ENCODE results near the gene ZNF512. TPM values are rescaled to one million over a fixed set of nuclear protein-coding genes. Genes with fewer than 3 reads are reported as not detected.

The ZNF512 gene
- total and polyA plus RNA-seq, 2 of the 13 experiments (the other 11 are each of a cell fraction or from before 2014, with no cell fraction given), result 29.8 to 31.0 TPM

DNA sequence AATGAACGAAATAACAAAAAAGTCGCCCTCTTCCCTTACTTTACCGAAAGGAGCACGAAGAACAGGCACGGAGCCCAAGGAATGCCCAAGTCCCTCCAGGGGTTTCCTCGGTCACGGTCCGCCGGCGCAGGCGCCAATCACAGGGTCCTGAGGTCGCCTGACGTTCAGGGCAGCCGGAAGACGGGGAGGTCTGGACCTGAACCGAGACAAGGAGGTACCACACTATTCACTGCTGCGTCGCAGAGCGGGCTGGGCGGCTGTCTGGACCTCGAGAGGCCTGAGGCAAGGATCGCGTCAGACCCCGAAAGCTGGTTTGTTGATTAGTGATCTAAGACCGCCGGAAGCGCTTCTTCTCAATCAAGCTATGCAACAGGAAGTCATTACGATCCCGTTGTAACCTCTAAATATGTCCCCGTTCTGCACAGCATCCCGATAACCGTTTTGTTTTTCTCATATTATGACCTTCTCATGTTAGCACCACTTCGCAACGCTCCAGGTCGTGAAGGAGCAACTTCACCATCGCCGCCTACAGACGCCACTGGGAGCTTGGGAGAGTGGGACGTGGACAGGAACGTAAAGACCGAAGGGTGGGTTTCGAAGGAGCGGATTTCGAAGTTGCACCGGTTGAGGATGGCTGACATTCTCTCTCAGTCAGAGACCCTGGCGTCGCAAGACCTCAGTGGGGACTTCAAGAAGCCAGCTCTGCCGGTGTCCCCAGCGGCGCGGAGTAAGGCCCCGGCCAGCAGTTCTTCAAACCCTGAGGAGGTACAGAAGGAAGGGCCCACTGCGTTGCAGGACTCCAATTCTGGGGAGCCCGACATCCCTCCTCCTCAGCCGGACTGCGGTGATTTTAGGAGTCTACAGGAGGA lies 80.7 kb downstream of the ZNF512 start, which contains the start of the genes SLC4A1AP and SUPT7L (continued):
- TF ChIP-seq, protein P1, sequence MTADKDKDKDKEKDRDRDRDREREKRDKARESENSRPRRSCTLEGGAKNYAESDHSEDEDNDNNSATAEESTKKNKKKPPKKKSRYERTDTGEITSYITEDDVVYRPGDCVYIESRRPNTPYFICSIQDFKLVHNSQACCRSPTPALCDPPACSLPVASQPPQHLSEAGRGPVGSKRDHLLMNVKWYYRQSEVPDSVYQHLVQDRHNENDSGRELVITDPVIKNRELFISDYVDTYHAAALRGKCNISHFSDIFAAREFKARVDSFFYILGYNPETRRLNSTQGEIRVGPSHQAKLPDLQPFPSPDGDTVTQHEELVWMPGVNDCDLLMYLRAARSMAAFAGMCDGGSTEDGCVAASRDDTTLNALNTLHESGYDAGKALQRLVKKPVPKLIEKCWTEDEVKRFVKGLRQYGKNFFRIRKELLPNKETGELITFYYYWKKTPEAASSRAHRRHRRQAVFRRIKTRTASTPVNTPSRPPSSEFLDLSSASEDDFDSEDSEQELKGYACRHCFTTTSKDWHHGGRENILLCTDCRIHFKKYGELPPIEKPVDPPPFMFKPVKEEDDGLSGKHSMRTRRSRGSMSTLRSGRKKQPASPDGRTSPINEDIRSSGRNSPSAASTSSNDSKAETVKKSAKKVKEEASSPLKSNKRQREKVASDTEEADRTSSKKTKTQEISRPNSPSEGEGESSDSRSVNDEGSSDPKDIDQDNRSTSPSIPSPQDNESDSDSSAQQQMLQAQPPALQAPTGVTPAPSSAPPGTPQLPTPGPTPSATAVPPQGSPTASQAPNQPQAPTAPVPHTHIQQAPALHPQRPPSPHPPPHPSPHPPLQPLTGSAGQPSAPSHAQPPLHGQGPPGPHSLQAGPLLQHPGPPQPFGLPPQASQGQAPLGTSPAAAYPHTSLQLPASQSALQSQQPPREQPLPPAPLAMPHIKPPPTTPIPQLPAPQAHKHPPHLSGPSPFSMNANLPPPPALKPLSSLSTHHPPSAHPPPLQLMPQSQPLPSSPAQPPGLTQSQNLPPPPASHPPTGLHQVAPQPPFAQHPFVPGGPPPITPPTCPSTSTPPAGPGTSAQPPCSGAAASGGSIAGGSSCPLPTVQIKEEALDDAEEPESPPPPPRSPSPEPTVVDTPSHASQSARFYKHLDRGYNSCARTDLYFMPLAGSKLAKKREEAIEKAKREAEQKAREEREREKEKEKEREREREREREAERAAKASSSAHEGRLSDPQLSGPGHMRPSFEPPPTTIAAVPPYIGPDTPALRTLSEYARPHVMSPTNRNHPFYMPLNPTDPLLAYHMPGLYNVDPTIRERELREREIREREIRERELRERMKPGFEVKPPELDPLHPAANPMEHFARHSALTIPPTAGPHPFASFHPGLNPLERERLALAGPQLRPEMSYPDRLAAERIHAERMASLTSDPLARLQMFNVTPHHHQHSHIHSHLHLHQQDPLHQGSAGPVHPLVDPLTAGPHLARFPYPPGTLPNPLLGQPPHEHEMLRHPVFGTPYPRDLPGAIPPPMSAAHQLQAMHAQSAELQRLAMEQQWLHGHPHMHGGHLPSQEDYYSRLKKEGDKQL (CRISPR knock-in tag; IDR thresholded peaks at IDR 0.05; ENCODE audit: low read depth), result no peak
- TF ChIP-seq RBM22 (optimal IDR thresholded peaks at IDR 0.05; ENCODE audit: low read length) (peak; percentile 84), KDM4B (CRISPR knock-in tag; IDR thresholded peaks at IDR 0.05) (peak; percentile 80; the same call in 1 of the 2 replicates), PHF21A (CRISPR knock-in tag; IDR thresholded peaks at IDR 0.05) (peak; percentile 95), KLF15 (CRISPR knock-in tag; IDR thresholded peaks at IDR 0.05; ENCODE audit: borderline replicate concordance) (0 out of 2 replicates have a peak, but pooled peaks have one; percentile 32), MTA3 (CRISPR knock-in tag; IDR thresholded peaks at IDR 0.05) (0 out of 2 replicates have a peak, but pooled peaks have one; percentile 56), ZNF543 (CRISPR knock-in tag; IDR thresholded peaks at IDR 0.05) (0 out of 2 replicates have a peak, but pooled peaks have one; percentile 54)
- TF ChIP-seq, protein P2, sequence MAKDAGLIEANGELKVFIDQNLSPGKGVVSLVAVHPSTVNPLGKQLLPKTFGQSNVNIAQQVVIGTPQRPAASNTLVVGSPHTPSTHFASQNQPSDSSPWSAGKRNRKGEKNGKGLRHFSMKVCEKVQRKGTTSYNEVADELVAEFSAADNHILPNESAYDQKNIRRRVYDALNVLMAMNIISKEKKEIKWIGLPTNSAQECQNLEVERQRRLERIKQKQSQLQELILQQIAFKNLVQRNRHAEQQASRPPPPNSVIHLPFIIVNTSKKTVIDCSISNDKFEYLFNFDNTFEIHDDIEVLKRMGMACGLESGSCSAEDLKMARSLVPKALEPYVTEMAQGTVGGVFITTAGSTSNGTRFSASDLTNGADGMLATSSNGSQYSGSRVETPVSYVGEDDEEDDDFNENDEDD (CRISPR knock-in tag; IDR thresholded peaks at IDR 0.05; ENCODE audit: borderline replicate concordance), result no peak
- TF ChIP-seq, protein P3, sequence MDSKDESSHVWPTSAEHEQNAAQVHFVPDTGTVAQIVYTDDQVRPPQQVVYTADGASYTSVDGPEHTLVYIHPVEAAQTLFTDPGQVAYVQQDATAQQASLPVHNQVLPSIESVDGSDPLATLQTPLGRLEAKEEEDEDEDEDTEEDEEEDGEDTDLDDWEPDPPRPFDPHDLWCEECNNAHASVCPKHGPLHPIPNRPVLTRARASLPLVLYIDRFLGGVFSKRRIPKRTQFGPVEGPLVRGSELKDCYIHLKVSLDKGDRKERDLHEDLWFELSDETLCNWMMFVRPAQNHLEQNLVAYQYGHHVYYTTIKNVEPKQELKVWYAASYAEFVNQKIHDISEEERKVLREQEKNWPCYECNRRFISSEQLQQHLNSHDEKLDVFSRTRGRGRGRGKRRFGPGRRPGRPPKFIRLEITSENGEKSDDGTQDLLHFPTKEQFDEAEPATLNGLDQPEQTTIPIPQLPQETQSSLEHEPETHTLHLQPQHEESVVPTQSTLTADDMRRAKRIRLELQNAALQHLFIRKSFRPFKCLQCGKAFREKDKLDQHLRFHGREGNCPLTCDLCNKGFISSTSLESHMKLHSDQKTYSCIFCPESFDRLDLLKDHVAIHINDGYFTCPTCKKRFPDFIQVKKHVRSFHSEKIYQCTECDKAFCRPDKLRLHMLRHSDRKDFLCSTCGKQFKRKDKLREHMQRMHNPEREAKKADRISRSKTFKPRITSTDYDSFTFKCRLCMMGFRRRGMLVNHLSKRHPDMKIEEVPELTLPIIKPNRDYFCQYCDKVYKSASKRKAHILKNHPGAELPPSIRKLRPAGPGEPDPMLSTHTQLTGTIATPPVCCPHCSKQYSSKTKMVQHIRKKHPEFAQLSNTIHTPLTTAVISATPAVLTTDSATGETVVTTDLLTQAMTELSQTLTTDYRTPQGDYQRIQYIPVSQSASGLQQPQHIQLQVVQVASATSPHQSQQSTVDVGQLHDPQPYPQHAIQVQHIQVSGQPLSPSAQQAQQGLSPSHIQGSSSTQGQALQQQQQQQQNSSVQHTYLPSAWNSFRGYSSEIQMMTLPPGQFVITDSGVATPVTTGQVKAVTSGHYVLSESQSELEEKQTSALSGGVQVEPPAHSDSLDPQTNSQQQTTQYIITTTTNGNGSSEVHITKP (CRISPR knock-in tag; IDR thresholded peaks at IDR 0.05; ENCODE audit: low read depth), result peak; percentile 71; the same call in 1 of the 2 replicates
- TF ChIP-seq, protein P4, sequence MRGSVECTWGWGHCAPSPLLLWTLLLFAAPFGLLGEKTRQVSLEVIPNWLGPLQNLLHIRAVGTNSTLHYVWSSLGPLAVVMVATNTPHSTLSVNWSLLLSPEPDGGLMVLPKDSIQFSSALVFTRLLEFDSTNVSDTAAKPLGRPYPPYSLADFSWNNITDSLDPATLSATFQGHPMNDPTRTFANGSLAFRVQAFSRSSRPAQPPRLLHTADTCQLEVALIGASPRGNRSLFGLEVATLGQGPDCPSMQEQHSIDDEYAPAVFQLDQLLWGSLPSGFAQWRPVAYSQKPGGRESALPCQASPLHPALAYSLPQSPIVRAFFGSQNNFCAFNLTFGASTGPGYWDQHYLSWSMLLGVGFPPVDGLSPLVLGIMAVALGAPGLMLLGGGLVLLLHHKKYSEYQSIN (CRISPR knock-in tag; IDR thresholded peaks at IDR 0.05; ENCODE audit: borderline replicate concordance), result no peak; the same call in 1 of the 2 replicates
- TF ChIP-seq, protein P5, sequence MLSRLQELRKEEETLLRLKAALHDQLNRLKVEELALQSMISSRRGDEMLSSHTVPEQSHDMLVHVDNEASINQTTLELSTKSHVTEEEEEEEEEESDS (CRISPR knock-in tag; IDR thresholded peaks at IDR 0.05; ENCODE audit: borderline replicate concordance), result 0 out of 2 replicates have a peak, but pooled peaks have one; percentile 53
- TF ChIP-seq, protein P6, sequence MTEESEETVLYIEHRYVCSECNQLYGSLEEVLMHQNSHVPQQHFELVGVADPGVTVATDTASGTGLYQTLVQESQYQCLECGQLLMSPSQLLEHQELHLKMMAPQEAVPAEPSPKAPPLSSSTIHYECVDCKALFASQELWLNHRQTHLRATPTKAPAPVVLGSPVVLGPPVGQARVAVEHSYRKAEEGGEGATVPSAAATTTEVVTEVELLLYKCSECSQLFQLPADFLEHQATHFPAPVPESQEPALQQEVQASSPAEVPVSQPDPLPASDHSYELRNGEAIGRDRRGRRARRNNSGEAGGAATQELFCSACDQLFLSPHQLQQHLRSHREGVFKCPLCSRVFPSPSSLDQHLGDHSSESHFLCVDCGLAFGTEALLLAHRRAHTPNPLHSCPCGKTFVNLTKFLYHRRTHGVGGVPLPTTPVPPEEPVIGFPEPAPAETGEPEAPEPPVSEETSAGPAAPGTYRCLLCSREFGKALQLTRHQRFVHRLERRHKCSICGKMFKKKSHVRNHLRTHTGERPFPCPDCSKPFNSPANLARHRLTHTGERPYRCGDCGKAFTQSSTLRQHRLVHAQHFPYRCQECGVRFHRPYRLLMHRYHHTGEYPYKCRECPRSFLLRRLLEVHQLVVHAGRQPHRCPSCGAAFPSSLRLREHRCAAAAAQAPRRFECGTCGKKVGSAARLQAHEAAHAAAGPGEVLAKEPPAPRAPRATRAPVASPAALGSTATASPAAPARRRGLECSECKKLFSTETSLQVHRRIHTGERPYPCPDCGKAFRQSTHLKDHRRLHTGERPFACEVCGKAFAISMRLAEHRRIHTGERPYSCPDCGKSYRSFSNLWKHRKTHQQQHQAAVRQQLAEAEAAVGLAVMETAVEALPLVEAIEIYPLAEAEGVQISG (CRISPR knock-in tag; IDR thresholded peaks at IDR 0.05), result peak; percentile 97
